ENCODE results near the gene PEX7.
"Not testable (repeated sequence)": the region's sequence is repeated elsewhere in the genome, so short reads cannot be mapped to it uniquely, and the experiment has no call there.

Gene PEX7

DNA sequence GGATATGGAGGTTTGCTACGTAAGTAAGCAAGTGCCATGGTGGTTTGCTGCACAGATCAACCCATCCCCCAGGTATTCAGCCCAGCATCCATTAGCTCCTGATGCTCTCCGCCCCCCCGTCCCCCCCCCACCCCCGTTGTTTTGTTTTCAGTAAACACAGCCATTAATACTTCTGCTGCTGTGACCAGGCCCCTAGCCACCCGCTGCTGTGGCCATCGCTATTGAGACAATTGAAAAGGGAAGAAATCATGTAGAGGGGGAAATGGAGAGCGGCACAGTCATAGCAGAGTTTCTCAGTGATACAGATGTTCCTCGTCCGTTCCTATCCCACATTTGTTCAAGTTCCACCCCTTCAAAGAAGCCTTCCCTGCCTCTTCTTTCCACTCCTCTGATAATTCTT, 124.6 kb downstream of the PEX7 start:
- TF ChIP-seq, protein P1, sequence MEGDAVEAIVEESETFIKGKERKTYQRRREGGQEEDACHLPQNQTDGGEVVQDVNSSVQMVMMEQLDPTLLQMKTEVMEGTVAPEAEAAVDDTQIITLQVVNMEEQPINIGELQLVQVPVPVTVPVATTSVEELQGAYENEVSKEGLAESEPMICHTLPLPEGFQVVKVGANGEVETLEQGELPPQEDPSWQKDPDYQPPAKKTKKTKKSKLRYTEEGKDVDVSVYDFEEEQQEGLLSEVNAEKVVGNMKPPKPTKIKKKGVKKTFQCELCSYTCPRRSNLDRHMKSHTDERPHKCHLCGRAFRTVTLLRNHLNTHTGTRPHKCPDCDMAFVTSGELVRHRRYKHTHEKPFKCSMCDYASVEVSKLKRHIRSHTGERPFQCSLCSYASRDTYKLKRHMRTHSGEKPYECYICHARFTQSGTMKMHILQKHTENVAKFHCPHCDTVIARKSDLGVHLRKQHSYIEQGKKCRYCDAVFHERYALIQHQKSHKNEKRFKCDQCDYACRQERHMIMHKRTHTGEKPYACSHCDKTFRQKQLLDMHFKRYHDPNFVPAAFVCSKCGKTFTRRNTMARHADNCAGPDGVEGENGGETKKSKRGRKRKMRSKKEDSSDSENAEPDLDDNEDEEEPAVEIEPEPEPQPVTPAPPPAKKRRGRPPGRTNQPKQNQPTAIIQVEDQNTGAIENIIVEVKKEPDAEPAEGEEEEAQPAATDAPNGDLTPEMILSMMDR (IDR thresholded peaks at IDR 0.05; ENCODE audit: low read depth, low read length), result no peak
- no peak for DNase-seq (ENCODE audit: low read depth in 2 of 2)
- no peak overlapping the region for H3K4me3 ChIP-seq (replicated peaks in 1 of 2; ENCODE audit: low read depth in 2 of 2, low read length in 2 of 2)

DNA sequence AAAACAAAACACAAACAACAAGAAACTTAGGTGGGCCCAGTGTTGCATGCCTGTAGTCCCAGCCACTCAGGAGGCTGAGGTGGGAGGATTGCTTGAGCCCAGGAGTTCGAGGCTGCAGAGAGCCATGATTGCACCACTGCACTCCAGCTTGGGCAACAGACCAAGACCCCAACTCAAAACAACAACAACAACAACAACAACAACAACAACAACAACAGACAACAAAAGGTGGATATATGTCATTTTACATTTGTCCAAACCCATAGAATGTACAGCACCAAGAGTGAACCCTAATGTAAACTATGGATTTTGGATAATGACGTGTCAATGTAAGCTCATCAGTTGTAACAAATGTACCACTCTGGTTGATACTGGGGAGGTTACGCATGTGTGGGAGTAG, 127.6 kb downstream of the PEX7 start:
- not testable (repeated sequence) for H3K4me3 ChIP-seq (replicated peaks in 1 of 2; ENCODE audit: low read depth in 2 of 2, low read length in 2 of 2); DNase-seq (ENCODE audit: low read depth in 2 of 2)

GRCh38 chr6:136950436-136951126, 128.2 kb downstream of the PEX7 start:
- TF ChIP-seq, protein P1 (IDR thresholded peaks at IDR 0.05; ENCODE audit: low read depth, low read length), result no peak
- peak in 1 of 2 donors; percentile 14 for DNase-seq (ENCODE audit: low read depth in 2 of 2)
- no peak overlapping the region for H3K4me3 ChIP-seq (replicated peaks in 1 of 2; ENCODE audit: low read depth in 2 of 2, low read length in 2 of 2)

DNA sequence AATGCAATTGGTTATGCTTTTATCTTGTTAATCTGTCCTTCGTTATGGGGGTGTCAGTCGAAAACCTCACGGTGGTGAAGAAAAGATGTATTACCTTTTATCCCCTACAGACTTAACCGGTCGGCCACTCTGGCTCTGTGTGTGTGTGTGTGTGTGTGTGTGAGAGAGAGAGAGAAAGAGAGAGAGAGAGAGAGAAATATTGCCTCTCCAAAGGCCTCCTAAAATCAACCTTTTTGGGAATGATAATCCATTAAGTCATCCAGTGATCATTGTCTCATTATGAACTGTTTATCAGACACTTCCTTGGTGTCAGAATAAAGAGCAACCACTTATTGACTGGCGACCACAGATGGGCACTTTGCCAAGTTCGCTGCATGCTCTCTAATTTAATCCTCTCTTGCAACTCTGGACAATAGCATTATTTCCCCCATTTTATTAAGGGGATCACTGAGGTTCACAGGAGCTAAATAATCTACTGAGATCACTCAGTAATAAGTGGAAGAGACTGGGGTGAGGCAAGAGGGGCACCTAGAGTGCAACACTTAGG, 130.4 kb downstream of the PEX7 start:
- H3K4me3 ChIP-seq (replicated peaks in 1 of 2; ENCODE audit: low read depth in 2 of 2, low read length in 2 of 2), result no peak overlapping the region
- TF ChIP-seq, protein P1 (IDR thresholded peaks at IDR 0.05; ENCODE audit: low read depth, low read length), result no peak
- no peak for DNase-seq (ENCODE audit: low read depth in 2 of 2)

DNA sequence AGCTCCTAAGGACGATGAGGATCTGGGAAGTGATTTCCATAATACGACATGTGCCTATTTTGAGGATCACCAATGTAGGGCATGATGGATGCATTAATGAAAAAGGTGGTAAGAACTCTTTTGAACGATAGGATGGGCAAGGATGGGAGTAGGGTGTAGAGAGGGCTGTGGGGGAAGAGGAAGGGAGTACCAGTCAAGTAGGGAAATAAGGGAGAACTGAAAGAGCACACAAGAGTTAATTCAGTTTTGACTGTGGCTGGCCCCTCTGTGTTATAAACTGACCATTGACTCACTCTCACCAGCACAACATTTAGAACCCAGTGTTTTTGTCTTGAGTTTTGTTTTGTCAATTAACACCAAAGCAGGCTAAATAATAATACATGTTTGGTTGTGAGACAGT, 132.7 kb downstream of the PEX7 start:
- no peak overlapping the region for H3K4me3 ChIP-seq (replicated peaks in 1 of 2; ENCODE audit: low read depth in 2 of 2, low read length in 2 of 2)
- no peak for DNase-seq (ENCODE audit: low read depth in 2 of 2)
- TF ChIP-seq, protein P1 (IDR thresholded peaks at IDR 0.05; ENCODE audit: low read depth, low read length), result no peak

GRCh38 chr6:136956590-136957544, 134.5 kb downstream of the PEX7 start:
- TF ChIP-seq, protein P1 (IDR thresholded peaks at IDR 0.05; ENCODE audit: low read depth, low read length), result no peak
- H3K4me3 ChIP-seq (replicated peaks in 1 of 2; ENCODE audit: low read depth in 2 of 2, low read length in 2 of 2), result no peak overlapping the region
- DNase-seq (ENCODE audit: low read depth in 2 of 2), result peak in 1 of 2 donors; percentile 3

GRCh38 chr6:136958168-136958567, 135.8 kb downstream of the PEX7 start:
- TF ChIP-seq, protein P1 (IDR thresholded peaks at IDR 0.05; ENCODE audit: low read depth, low read length), result no peak
- H3K4me3 ChIP-seq (replicated peaks in 1 of 2; ENCODE audit: low read depth in 2 of 2, low read length in 2 of 2), result no peak overlapping the region
- DNase-seq (ENCODE audit: low read depth in 2 of 2), result no peak

Measured in cardiac fibroblast (primary cell).